ENCODE data around the gene GLRX5.
A peak's percentile ranks its signal among the peaks of the same experiment; 100 is the strongest.

The GLRX5 gene

DNA sequence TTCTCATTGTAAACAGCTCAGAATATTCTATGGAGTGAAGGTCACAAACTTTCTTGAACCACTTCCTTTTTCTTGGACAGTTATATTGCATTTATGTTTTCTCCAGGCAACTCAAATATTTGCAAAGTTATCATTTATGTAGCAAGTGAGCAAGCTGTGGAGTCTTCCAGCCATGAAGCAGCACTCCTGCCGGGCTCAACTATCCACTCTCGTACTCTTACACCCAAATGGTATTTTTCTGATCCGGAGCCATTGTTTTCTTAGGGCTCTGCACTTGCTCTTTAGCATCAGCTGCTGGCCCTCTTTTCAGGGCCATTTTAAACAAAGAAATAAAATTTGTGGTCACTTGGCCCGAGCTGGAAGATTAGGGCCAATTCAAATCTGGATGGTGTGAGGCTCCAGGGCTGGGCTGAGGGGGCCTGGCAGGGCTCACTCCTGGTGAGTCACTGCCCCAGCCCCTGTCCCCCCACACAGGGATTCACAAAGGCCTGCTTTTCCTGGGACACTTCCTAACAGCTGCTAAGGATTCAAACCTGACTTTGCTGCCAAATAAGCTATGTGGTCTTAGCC, 38.1 kb upstream of the GLRX5 start:
- peak; percentile 76 for DNase-seq
- Histone ChIP-seq H2BK120ac (ENCODE audit: low read depth, low read length) (no peak overlapping the region), H2AK5ac (ENCODE audit: low read length, severe bottlenecking) (no peak overlapping the region), H3K4ac (ENCODE audit: low read depth in 1 of 2, low read length in 2 of 2) (no peak overlapping the region), H2BK5ac (ENCODE audit: low read depth, low read length, poor library complexity, severe bottlenecking) (no peak overlapping the region), H2BK15ac (ENCODE audit: low read depth, poor library complexity, severe bottlenecking) (no peak overlapping the region), H4K8ac (ENCODE audit: low read length) (no peak overlapping the region), H3K9ac (ENCODE audit: low read length) (peak overlapping the region; percentile 61), H2BK12ac (ENCODE audit: low read length in 2 of 2) (peak overlapping the region; percentile 6 to 37), H3K36me3 (ENCODE audit: control insufficient read depth in 1 of 2, insufficient read depth in 2 of 2, low read depth in 1 of 2, low read length in 2 of 2) (peaks cover 0 to 9% of the 10 kb centered on the region in 2 experiments), H3K4me1 (ENCODE audit: control insufficient read depth, insufficient read depth, low read depth, low read length) (peaks cover 13% of the 10 kb centered on the region), H2AFZ (ENCODE audit: low read depth, low read length) (no peak overlapping the region), H3K14ac (ENCODE audit: low read length in 2 of 2) (no peak overlapping the region), H3K27ac (ENCODE audit: low read length, poor library complexity, severe bottlenecking) (no peak overlapping the region), H3K9me3 (ENCODE audit: control insufficient read depth, low read length) (no peaks in the 10 kb centered on the region), H3K4me3 (ENCODE audit: insufficient read depth in 1 of 2, low read depth in 1 of 2, low read length in 2 of 2) (no peak overlapping the region), H3K18ac (ENCODE audit: low read depth in 1 of 2, low read length in 2 of 2) (peak overlapping the region in 1 of 2 experiments; percentile 37), H4K91ac (ENCODE audit: low read length) (peak overlapping the region; percentile 62), H3K4me2 (ENCODE audit: low read length, poor library complexity, severe bottlenecking) (no peak overlapping the region), H3K23ac (ENCODE audit: low read length in 2 of 2) (no peak overlapping the region), H3K27me3 (ENCODE audit: control insufficient read depth in 1 of 2, insufficient read depth in 1 of 2, low read length in 2 of 2) (no peaks in the 10 kb centered on the region), H3K79me1 (replicated peaks; ENCODE audit: low read length, poor library complexity, severe bottlenecking) (no peaks in the 10 kb centered on the region)
- WGBS = 20% methylated on average over 4 of the region's 4 CpGs

- Histone ChIP-seq H3K14ac (ENCODE audit: low read length in 2 of 2) (no peak overlapping the region), H2BK120ac (ENCODE audit: low read depth, low read length) (no peak overlapping the region), H3K79me1 (replicated peaks; ENCODE audit: low read length, poor library complexity, severe bottlenecking) (no peaks in the 10 kb centered on the region), H3K27ac (ENCODE audit: low read length, poor library complexity, severe bottlenecking) (no peak overlapping the region), H2AFZ (ENCODE audit: low read depth, low read length) (no peak overlapping the region), H3K9ac (ENCODE audit: low read length) (peak overlapping the region; percentile 61), H3K36me3 (ENCODE audit: control insufficient read depth in 1 of 2, insufficient read depth in 2 of 2, low read depth in 1 of 2, low read length in 2 of 2) (peaks cover 0 to 4% of the 10 kb centered on the region in 2 experiments), H3K4me1 (ENCODE audit: control insufficient read depth, insufficient read depth, low read depth, low read length) (peaks cover 13% of the 10 kb centered on the region), H2BK5ac (ENCODE audit: low read depth, low read length, poor library complexity, severe bottlenecking) (no peak overlapping the region), H2BK15ac (ENCODE audit: low read depth, poor library complexity, severe bottlenecking) (no peak overlapping the region), H3K27me3 (ENCODE audit: control insufficient read depth in 1 of 2, insufficient read depth in 1 of 2, low read length in 2 of 2) (no peaks in the 10 kb centered on the region), H3K4me2 (ENCODE audit: low read length, poor library complexity, severe bottlenecking) (no peak overlapping the region), H3K9me3 (ENCODE audit: control insufficient read depth, low read length) (no peaks in the 10 kb centered on the region), H4K91ac (ENCODE audit: low read length) (no peak overlapping the region), H3K18ac (ENCODE audit: low read depth in 1 of 2, low read length in 2 of 2) (no peak overlapping the region), H3K4me3 (ENCODE audit: insufficient read depth in 1 of 2, low read depth in 1 of 2, low read length in 2 of 2) (no peak overlapping the region), H3K23ac (ENCODE audit: low read length in 2 of 2) (no peak overlapping the region), H2BK12ac (ENCODE audit: low read length in 2 of 2) (no peak overlapping the region), H2AK5ac (ENCODE audit: low read length, severe bottlenecking) (no peak overlapping the region), H4K8ac (ENCODE audit: low read length) (no peak overlapping the region), H3K4ac (ENCODE audit: low read depth in 1 of 2, low read length in 2 of 2) (no peak overlapping the region)
- WGBS = 12% methylated on average over 8 of the region's 9 CpGs
- DNase-seq = peak; percentile 78
These were observed 37.3 kb upstream of the GLRX5 start for GRCh38 chr14:95497561-95498011.

DNA sequence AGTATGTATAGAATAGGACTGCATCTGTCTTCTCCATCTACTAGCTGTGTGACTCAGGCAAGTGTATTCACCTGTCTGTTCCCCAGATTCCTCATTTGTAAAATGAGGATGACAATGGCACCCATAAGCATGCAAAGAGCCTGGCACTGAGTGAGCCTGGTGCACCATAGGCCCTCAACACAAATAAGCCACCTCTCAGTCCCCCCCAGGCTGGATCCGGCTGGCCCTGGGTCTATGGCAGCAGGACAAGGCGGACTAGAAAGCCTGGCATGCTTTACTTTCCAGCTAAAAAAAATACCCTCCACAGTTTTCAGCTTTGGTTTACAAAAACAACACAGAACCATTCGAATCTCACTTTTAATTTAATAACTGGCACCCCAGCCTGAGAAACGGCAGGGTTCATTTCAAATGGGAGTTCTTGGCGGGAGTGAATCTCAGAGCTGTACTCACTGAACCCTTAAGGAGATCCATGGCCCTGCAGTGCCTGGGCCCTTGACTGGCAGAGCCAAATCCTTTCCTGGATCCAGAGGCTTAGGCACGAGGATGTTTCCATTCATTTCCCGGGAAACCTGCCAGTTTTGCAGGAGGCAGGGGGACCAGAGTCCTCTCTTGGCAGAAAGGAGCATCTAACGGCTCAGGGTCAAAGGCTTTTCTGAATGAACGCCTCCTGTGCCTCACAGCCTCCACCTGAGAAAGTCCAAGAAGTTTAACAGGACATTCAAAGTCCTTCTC, 36.1 kb upstream of the GLRX5 start:
- H3K14ac ChIP-seq (ENCODE audit: low read length in 2 of 2) = no peak overlapping the region
- peak overlapping the region in 1 of 2 experiments; percentile 70 for H2BK12ac ChIP-seq (ENCODE audit: low read length in 2 of 2)
- no peaks in the 10 kb centered on the region for H3K79me1 ChIP-seq (replicated peaks; ENCODE audit: low read length, poor library complexity, severe bottlenecking)
- H3K27me3 ChIP-seq (ENCODE audit: control insufficient read depth in 1 of 2, insufficient read depth in 1 of 2, low read length in 2 of 2) = no peaks in the 10 kb centered on the region
- H3K4me1 ChIP-seq (ENCODE audit: control insufficient read depth, insufficient read depth, low read depth, low read length) = peaks cover 13% of the 10 kb centered on the region
- no peak overlapping the region for H2BK15ac ChIP-seq (ENCODE audit: low read depth, poor library complexity, severe bottlenecking)
- H3K4me2 ChIP-seq (ENCODE audit: low read length, poor library complexity, severe bottlenecking) = no peak overlapping the region
- H3K36me3 ChIP-seq (ENCODE audit: control insufficient read depth in 1 of 2, insufficient read depth in 2 of 2, low read depth in 1 of 2, low read length in 2 of 2) = peaks cover 0 to 11% of the 10 kb centered on the region in 2 experiments
- peak overlapping the region; percentile 61 for H4K91ac ChIP-seq (ENCODE audit: low read length)
- peak overlapping the region; percentile 32 for H4K8ac ChIP-seq (ENCODE audit: low read length)
- 97% methylated on average over 9 of the region's 9 CpGs for WGBS
- no peak for DNase-seq
- no peak overlapping the region for H2AFZ ChIP-seq (ENCODE audit: low read depth, low read length)
- H2AK5ac ChIP-seq (ENCODE audit: low read length, severe bottlenecking) = no peak overlapping the region
- peak overlapping the region in 1 of 2 experiments; percentile 59 for H3K4ac ChIP-seq (ENCODE audit: low read depth in 1 of 2, low read length in 2 of 2)
- H3K4me3 ChIP-seq (ENCODE audit: insufficient read depth in 1 of 2, low read depth in 1 of 2, low read length in 2 of 2) = no peak overlapping the region
- no peaks in the 10 kb centered on the region for H3K9me3 ChIP-seq (ENCODE audit: control insufficient read depth, low read length)
- H2BK120ac ChIP-seq (ENCODE audit: low read depth, low read length) = peak overlapping the region; percentile 67
- H3K18ac ChIP-seq (ENCODE audit: low read depth in 1 of 2, low read length in 2 of 2) = peak overlapping the region in 1 of 2 experiments; percentile 15
- H2BK5ac ChIP-seq (ENCODE audit: low read depth, low read length, poor library complexity, severe bottlenecking) = no peak overlapping the region
- no peak overlapping the region for H3K23ac ChIP-seq (ENCODE audit: low read length in 2 of 2)
- H3K9ac ChIP-seq (ENCODE audit: low read length) = peak overlapping the region; percentile 47
- no peak overlapping the region for H3K27ac ChIP-seq (ENCODE audit: low read length, poor library complexity, severe bottlenecking)

GRCh38 chr14:95499354-95499750, 35.5 kb upstream of the GLRX5 start:
- no peak overlapping the region for H2BK12ac ChIP-seq (ENCODE audit: low read length in 2 of 2)
- H3K4ac ChIP-seq (ENCODE audit: low read depth in 1 of 2, low read length in 2 of 2) = peak overlapping the region in 1 of 2 experiments; percentile 59
- no CpG with 5 or more reads among the region's 1 CpG for WGBS
- peaks cover 0 to 10% of the 10 kb centered on the region in 2 experiments for H3K36me3 ChIP-seq (ENCODE audit: control insufficient read depth in 1 of 2, insufficient read depth in 2 of 2, low read depth in 1 of 2, low read length in 2 of 2)
- H3K23ac ChIP-seq (ENCODE audit: low read length in 2 of 2) = no peak overlapping the region
- H2BK5ac ChIP-seq (ENCODE audit: low read depth, low read length, poor library complexity, severe bottlenecking) = no peak overlapping the region
- no peaks in the 10 kb centered on the region for H3K9me3 ChIP-seq (ENCODE audit: control insufficient read depth, low read length)
- no peak overlapping the region for H3K14ac ChIP-seq (ENCODE audit: low read length in 2 of 2)
- peak overlapping the region; percentile 47 for H3K9ac ChIP-seq (ENCODE audit: low read length)
- H3K27me3 ChIP-seq (ENCODE audit: control insufficient read depth in 1 of 2, insufficient read depth in 1 of 2, low read length in 2 of 2) = no peaks in the 10 kb centered on the region
- no peak overlapping the region for H2AFZ ChIP-seq (ENCODE audit: low read depth, low read length)
- peaks cover 13% of the 10 kb centered on the region for H3K4me1 ChIP-seq (ENCODE audit: control insufficient read depth, insufficient read depth, low read depth, low read length)
- H3K27ac ChIP-seq (ENCODE audit: low read length, poor library complexity, severe bottlenecking) = no peak overlapping the region
- no peak overlapping the region for H3K4me2 ChIP-seq (ENCODE audit: low read length, poor library complexity, severe bottlenecking)
- no peak overlapping the region for H2AK5ac ChIP-seq (ENCODE audit: low read length, severe bottlenecking)
- H2BK120ac ChIP-seq (ENCODE audit: low read depth, low read length) = peak overlapping the region; percentile 67
- no peak overlapping the region for H4K8ac ChIP-seq (ENCODE audit: low read length)
- H2BK15ac ChIP-seq (ENCODE audit: low read depth, poor library complexity, severe bottlenecking) = no peak overlapping the region
- no peak overlapping the region for H3K4me3 ChIP-seq (ENCODE audit: insufficient read depth in 1 of 2, low read depth in 1 of 2, low read length in 2 of 2)
- no peak overlapping the region for H3K18ac ChIP-seq (ENCODE audit: low read depth in 1 of 2, low read length in 2 of 2)
- peak overlapping the region; percentile 61 for H4K91ac ChIP-seq (ENCODE audit: low read length)
- H3K79me1 ChIP-seq (replicated peaks; ENCODE audit: low read length, poor library complexity, severe bottlenecking) = no peaks in the 10 kb centered on the region
- no peak for DNase-seq

Measured in mesenchymal stem cell (in vitro differentiated cells and primary cell).